Suppressor macrophage treated with lipopolysaccharide for 1 hour (primary cell): ENCODE results near the gene CAAP1.

Experiments used
- DNase-seq, 3 donors: peaks; one replicate each; pipeline ENCODE4 v3.0.0-alpha.2; 2020 to 2022

CAAP1 gene

DNA sequence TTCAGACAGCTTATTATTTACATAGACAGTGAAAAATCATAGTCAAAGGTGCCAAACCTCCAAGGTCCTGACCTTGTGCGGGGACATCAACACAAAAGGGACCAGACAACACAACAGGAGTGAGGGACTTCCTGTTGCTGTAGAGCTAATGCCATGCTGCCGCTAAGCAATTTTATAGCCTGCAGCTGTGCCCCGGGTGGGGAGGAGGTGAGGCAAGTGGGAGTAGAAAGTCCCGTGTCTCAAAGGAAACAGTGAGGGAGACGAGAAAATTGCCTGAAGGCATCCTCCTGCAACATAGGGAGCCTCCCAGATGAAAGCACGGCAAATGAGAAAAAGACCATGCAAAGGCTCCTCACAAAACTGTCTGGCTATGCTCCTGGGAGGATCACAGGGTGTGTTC lies 58.8 kb downstream of the CAAP1 start:
- no peak for DNase-seq

DNA sequence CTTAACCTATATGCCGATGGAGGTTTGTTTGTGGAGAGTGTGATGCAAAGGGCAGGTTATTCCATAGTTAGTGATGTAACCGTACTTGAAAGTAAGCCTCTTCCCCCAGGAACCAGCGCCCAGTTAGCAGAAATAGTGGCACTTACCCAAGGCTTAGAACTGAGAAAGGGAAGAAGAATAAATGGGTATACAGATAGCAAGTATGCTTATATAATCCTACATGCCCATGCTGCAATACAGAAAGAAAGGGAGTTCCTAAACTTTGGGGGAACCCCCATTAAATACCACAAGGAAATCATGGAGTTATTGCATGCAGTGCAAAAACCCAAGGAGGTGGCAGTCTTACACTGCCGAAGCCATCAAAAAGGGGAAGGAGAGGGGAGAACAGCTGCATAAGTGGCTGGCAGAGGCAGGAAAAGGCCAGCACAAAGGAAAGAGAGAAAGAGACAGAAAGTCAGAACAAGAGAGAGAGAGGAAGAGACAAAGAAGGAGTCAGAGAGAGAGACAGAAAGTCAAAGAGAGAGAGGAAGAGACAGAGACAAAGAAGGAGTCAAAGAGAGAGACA lies 64.1 kb downstream of the CAAP1 start:
- DNase-seq: peak; percentile 72 to 89 (median 83)

DNA sequence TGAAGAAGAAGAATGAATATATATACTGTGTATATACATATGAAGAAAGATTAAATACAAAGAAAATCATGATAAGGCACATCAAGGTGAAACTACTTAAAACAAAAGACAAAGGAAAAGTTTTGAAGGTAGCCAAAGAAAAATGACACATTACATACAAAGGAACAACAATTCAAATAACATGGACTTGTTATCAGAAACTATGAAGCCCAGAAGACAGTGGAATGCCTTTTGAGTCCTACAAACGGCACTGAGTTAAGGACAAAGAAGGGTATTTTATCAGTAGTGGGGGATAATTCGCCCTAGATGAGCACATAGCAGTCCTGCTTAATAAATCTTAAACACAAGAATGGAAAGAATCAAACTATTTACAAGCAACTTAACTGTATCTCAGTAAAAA lies 77.8 kb downstream of the CAAP1 start:
- DNase-seq: no peak

DNA sequence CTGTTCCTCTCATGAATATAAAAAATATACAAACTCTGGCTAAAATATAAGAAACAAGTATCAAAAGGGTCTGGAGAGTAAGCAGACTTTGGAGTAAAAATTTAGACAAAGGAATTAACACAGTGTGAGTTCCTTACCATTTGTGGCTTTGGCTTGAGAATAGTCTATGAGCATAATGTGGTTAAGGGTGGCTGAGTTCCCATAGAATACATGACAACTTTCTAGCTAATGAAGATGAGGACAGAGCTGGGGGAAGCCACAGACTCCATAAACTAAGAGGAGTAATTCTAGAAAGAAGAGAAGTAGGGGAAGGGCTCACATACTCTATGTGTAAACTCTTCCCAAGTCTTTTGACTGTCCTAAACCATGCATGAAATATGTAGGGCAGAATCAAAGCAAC lies 79.4 kb downstream of the CAAP1 start:
- no peak for DNase-seq

DNA sequence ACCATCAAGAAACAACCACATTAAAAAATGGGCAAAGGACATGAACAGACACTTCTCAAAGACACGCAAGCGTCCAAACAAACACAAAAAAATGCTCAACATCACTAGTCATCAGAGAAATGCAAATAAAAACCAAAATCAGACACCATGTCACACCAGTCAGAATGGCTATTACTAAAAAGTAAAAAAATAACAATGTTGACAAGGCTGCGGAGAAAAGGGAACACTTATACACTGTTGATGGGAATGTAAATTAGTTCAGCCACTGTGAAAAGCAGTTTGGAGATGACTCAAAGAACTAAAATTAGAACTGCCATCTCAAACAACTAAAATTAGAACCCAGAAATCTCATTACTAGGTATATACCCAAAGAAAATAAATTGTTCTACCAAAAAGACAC lies 80.4 kb downstream of the CAAP1 start:
- no peak for DNase-seq

DNA sequence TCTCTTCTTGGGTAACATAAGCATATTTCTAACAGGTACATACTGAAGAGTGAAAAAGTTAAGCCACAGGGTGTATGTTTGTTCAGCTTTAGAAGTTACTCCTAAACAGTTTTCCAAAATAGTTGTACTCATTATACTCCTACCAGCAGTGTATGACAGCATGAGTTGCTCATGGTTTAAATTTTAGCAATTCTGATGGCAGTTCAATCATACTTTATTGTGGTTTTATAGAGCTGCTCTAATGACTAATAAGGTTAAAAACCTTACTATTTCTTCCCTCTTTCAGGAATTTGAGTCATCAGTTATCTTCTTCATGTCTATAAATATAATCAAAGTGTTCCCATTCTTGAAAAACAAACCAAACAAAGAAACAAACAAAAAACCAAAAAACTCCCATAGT lies 81.5 kb downstream of the CAAP1 start:
- no peak for DNase-seq

DNA sequence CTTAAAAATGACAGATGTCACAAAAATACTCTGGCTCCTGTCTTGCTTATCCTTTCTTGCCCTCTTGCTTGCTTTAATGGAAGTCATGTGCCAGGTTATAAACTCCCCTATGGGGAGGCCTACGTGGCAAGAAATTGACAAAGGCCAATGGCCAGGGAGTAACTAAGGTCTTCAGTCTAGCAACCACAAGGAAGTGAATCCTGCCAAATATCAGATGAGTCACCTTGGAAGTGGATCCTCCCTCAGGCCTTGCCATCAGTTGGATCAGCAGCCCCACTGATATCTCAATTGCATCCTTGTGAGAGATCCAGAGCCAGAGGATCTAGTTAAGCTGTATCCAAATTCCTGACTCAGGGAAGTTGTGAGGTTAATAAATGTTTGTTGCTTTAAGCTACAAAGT lies 82.8 kb downstream of the CAAP1 start:
- DNase-seq: no peak

DNA sequence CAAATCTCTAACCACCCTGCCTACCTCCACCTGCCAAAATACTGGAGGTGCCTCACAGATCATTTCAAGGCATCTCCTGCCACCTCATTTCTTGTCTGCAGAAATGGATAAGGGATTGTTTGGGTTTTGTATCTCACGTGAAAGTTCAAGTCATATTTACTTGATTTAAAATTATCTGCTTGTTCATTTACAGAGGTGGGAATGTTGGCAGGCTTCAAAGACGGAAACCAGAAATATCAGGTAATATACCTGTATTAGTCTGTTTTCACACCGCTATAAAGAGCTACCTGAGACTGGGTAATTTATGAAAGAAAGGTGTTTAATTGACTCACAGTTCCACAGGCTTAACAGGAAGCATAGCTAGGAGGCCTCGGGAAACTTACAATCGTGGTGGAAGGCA lies 85.4 kb downstream of the CAAP1 start:
- DNase-seq: no peak

DNA sequence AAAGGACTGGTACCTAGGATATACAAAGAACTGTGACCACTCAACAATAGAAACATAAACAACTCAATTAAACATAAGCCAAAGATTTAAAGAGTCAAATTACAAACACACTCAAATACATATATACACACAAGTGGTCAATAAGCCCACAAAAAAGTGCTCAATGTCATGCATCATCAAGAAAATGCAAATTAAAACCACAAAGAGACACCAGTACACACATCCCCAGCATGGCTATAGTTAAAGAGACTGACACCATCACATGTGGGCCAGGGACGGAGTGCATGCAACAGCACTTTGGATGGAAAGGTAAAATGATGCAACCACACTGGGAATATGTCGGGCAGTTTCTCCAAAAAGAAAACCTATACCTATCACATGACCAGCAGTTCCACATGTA lies 89.7 kb downstream of the CAAP1 start:
- DNase-seq: no peak

DNA sequence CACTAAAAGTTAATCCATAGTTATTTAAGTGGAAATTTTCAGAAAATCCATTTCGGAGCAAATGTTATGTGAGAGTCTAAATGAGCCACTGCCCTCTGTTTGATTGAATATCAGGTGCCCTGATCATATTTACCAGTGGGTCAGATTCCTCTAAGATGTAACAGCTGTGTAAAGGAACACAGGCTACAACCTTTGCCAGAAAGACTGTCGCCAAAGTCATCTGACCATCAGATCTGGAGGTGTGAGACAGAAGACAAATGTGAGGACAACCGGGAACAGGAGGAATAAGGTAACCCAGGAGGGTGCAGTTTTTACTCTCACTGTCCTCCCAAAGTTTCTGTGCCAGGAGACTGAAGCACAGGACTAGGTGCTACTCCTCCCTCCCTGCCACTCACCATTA lies 90.8 kb downstream of the CAAP1 start:
- DNase-seq: no peak

DNA sequence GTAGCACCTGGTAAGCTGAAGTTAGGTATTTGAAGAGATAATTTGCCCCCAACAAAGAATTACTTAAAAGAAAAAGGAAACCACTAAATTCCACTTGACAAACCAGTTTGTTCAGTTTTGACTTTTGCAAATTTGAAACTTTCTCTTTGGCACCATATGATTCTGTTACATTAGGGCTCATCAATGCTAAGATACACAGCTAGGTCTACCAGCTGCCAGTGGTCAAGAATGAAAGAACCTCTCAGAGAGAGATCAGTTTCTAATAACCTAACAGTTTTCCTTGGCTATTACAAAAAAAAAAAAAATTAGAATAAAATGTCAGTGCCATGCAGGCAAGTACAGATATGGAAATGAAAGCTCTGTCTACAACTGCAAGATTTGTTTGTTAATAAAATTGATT lies 92.3 kb downstream of the CAAP1 start:
- no peak for DNase-seq

DNA sequence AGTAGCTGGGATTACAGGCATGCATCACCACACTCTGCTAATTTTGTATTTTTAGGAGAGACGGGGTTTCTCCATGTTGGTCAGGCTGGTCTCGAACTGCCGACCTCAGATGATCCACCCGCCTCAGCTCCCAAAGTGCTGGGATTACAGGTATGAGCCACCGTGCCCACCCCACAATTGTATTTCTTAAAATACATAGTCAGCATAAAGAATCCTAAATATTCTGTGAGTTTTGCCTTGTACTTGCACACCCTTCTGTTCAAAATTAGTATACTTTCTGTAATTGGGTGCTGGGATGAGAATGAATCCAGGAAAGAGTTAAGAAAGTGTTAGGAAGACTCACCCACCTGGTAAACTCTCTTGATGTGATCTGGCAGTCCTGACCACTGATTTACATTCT lies 101.3 kb downstream of the CAAP1 start:
- DNase-seq: no peak
